GM23338 (cell line): Measurements from ENCODE around the gene HLA-DOB. TPM values are rescaled to one million over a fixed set of nuclear protein-coding genes. Genes with fewer than 3 reads are reported as not detected.
A peak's percentile ranks its signal among the peaks of the same experiment; 100 is the strongest.

Experiments
- ATAC-seq: fragments of 200-7000 bp; cut with Tn5 transposase; 3 replicates; pipeline ENCODE4 v1.9.1; 2020
- DNase-seq: peaks from one replicate; pipeline ENCODE4 v3.0.0-alpha.2; 2015; ENCODE audit warnings: low spot score
- H2AFZ ChIP-seq: fragments of 200-600 bp; sonication (generic); 2 replicates; pipeline ENCODE4 v1.8.0; 2016; ENCODE audit warnings: antibody characterized with exemption, mild to moderate bottlenecking, moderate library complexity
- H3F3A ChIP-seq: fragments of 200-600 bp; sonication (generic); replicated peaks from 2 replicates; pipeline ENCODE4 v1.8.0; 2017; ENCODE audit warnings: antibody characterized with exemption, mixed run types, low read depth
- H3K27ac ChIP-seq: fragments of 200-600 bp; sonication (generic); 2 replicates; pipeline ENCODE4 v1.6.1; 2016; ENCODE audit warnings: low read depth
- H3K27me3 ChIP-seq: fragments of 200-600 bp; sonication (generic); 2 replicates; pipeline ENCODE4 v1.8.0; 2016; ENCODE audit warnings: mild to moderate bottlenecking, mixed run types, moderate library complexity; ENCODE audit not compliant: insufficient read depth
- H3K36me3 ChIP-seq: fragments of 200-600 bp; sonication (generic); 2 replicates; pipeline ENCODE4 v1.8.0; 2016; ENCODE audit warnings: mild to moderate bottlenecking; ENCODE audit not compliant: insufficient read depth
- H3K4me1 ChIP-seq: fragments of 200-600 bp; sonication (generic); 2 replicates; pipeline ENCODE4 v1.8.0; 2016; ENCODE audit warnings: mild to moderate bottlenecking, moderate library complexity; ENCODE audit not compliant: insufficient read depth
- H3K4me2 ChIP-seq: fragments of 200-600 bp; sonication (generic); 2 replicates; pipeline ENCODE4 v1.7.1; 2017; ENCODE audit warnings: mixed run types
- H3K4me3 ChIP-seq: fragments of 200-600 bp; sonication (generic); 2 replicates; pipeline ENCODE4 v1.6.1; 2016; ENCODE audit warnings: mixed run types
- H3K79me2 ChIP-seq: fragments of 200-600 bp; sonication (generic); replicated peaks from 2 replicates; pipeline ENCODE4 v1.8.0; 2017; ENCODE audit warnings: mild to moderate bottlenecking; ENCODE audit not compliant: insufficient read depth
- H3K9me2 ChIP-seq: fragments of 200-600 bp; sonication (generic); 2 replicates; pipeline ENCODE4 v1.8.0; 2017; ENCODE audit not compliant: insufficient read depth
- H4K20me1 ChIP-seq: fragments of 200-600 bp; sonication (generic); replicated peaks from 2 replicates; pipeline ENCODE4 v1.8.0; 2017; ENCODE audit warnings: mild to moderate bottlenecking; ENCODE audit not compliant: insufficient read depth
- H3K27ac Mint-ChIP-seq: 2 replicates; pipeline ENCODE4 v1.8.0; 2020; ENCODE audit warnings: inconsistent platforms, mild to moderate bottlenecking, moderate library complexity, mixed read lengths
- H3K27me3 Mint-ChIP-seq: 3 replicates; pipeline ENCODE4 v1.8.0; 2022; ENCODE audit warnings: low read depth, mild to moderate bottlenecking, moderate library complexity, mixed read lengths, inconsistent platforms; ENCODE audit not compliant: insufficient read depth, poor library complexity
- H3K36me3 Mint-ChIP-seq: 3 replicates; pipeline ENCODE4 v1.8.0; 2021; ENCODE audit warnings: low read depth, mild to moderate bottlenecking, inconsistent platforms, moderate library complexity, mixed read lengths
- H3K4me1 Mint-ChIP-seq: 3 replicates; pipeline ENCODE4 v1.8.0; 2020; ENCODE audit warnings: mild to moderate bottlenecking, inconsistent platforms, mixed read lengths
- H3K4me3 Mint-ChIP-seq: 3 replicates; pipeline ENCODE4 v1.8.0; 2021; ENCODE audit warnings: moderate library complexity, mild to moderate bottlenecking, inconsistent platforms, mixed read lengths
- H3K9me3 Mint-ChIP-seq: 3 replicates; pipeline ENCODE4 v1.8.0; 2020; ENCODE audit warnings: moderate library complexity, mild to moderate bottlenecking, inconsistent platforms, mixed read lengths
- CREB1 ChIP-seq: fragments of 250-450 bp; sonication (Bioruptor Pico); IDR thresholded peaks from 2 replicates; pipeline ENCODE4 v1.5.0; 2020; ENCODE audit warnings: low read depth, mild to moderate bottlenecking, moderate library complexity
- CTCF ChIP-seq, 2 experiments: fragments of 200-600 bp in 1 of 2; sonication (generic) in 1 of 2; conservative IDR thresholded peaks; 2 replicates each; pipeline versions ENCODE4 v1.5.1 to v1.6.1; 2016 to 2017; ENCODE audit warnings: antibody characterized with exemption in 2 of 2, low read depth in 2 of 2, mild to moderate bottlenecking in 2 of 2, moderate library complexity in 1 of 2
- EZH2phosphoT487 ChIP-seq: fragments of 200-600 bp; sonication (generic); IDR thresholded peaks from one replicate; pipeline ENCODE4 v1.8.1; 2018; ENCODE audit warnings: antibody characterized with exemption; ENCODE audit not compliant: unreplicated experiment
- NANOG ChIP-seq: IDR thresholded peaks from 2 replicates; pipeline ENCODE4 v1.6.1; 2016; ENCODE audit warnings: antibody characterized with exemption, borderline replicate concordance
- REST ChIP-seq: IDR thresholded peaks from one replicate; pipeline ENCODE4 v1.6.1; 2018; ENCODE audit warnings: antibody characterized with exemption; ENCODE audit not compliant: unreplicated experiment
- ZNF114 ChIP-seq: fragments of 250-450 bp; sonication (Bioruptor Pico); IDR thresholded peaks from 2 replicates; pipeline ENCODE4 v1.5.0; 2020; ENCODE audit warnings: mild to moderate bottlenecking, moderate library complexity
- ZNF331 ChIP-seq: fragments of 250-450 bp; sonication (Bioruptor Pico); IDR thresholded peaks from 2 replicates; pipeline ENCODE4 v1.5.0; 2020; ENCODE audit warnings: low read depth, mild to moderate bottlenecking, moderate library complexity
- polyA plus RNA-seq: library from polyadenylated mRNA; unstranded; fragments of >200 nt; fragmentation: Nextera tagmentation; extraction: Ambion mirVana; gene quantifications from 2 replicates; pipeline ENCODE4 v1.2.1, GENCODE V29; 2016
- total RNA-seq: library from RNA; depleted of rRNA; stranded (reverse); fragments of >200 nt; shearing (Covaris generic); gene quantifications from 2 replicates; pipeline ENCODE4 v1.2.3, GENCODE V29; 2014

HLA-DOB gene
- total and polyA plus RNA-seq, 2 experiments from 2014 or later: not detected

GRCh38 chr6:32857156-32857891 lies 40.5 kb upstream of the HLA-DOB start (continued):
- no peak for TF ChIP-seq REST
- TF ChIP-seq EZH2phosphoT487: no peak
- no peak for TF ChIP-seq CTCF (conservative IDR thresholded peaks at IDR 0.05; ENCODE audit: low read depth in 2 of 2)
- TF ChIP-seq CREB1 (CRISPR knock-in tag): no peak

- no peak overlapping the region for H3K4me3 ChIP-seq
- H3F3A ChIP-seq: 0 out of 2 replicates have a peak, but pooled peaks cover 5% of the 10 kb centered on the region
- no peak for ATAC-seq
- no peak for DNase-seq
- H3K27ac Mint-ChIP-seq: no peak overlapping the region
- peaks cover under 1% of the 10 kb centered on the region; the same call in 1 of the 3 replicates for H3K36me3 Mint-ChIP-seq
- peak overlapping the region; percentile 34; the same call in 1 of the 3 replicates for H3K4me3 Mint-ChIP-seq
- no peak overlapping the region for H3K4me2 ChIP-seq
- H3K9me3 Mint-ChIP-seq: no peaks in the 10 kb centered on the region; the same call in 2 of the 3 replicates
- peaks cover 43% of the 10 kb centered on the region for H3K27me3 Mint-ChIP-seq
- H3K27ac ChIP-seq: no peak overlapping the region
- TF ChIP-seq EZH2phosphoT487 (no peak), ZNF114 (CRISPR knock-in tag) (no peak), CTCF (conservative IDR thresholded peaks at IDR 0.05; ENCODE audit: low read depth in 2 of 2) (no peak), NANOG (no peak), ZNF331 (CRISPR knock-in tag) (no peak)
- H4K20me1 ChIP-seq: no peaks in the 10 kb centered on the region
- no peaks in the 10 kb centered on the region; the same call in 1 of the 2 replicates for H3K36me3 ChIP-seq
- H3K4me1 Mint-ChIP-seq: peaks cover 22% of the 10 kb centered on the region
- no peaks in the 10 kb centered on the region for H3K9me2 ChIP-seq
- H3K27me3 ChIP-seq: peaks cover 47% of the 10 kb centered on the region
- H2AFZ ChIP-seq: no peak overlapping the region
- peaks cover 12% of the 10 kb centered on the region; the same call in 1 of the 2 replicates for H3K4me1 ChIP-seq
- no peaks in the 10 kb centered on the region for H3K79me2 ChIP-seq
Observed at GRCh38 chr6:32855467-32856174, 38.8 kb upstream of the HLA-DOB start.
